ENCODE results near the gene GPR18.

The GPR18 gene

GRCh38 chr13:99205621-99206220, 52.5 kb downstream of the GPR18 start:
- DNase-seq = no peak

All from AML-193 (cell line).